AG09319 (cell line): ENCODE measurements around the gene GPR18.

Experiments used
- DNase-seq: peaks from one replicate; pipeline ENCODE4 v3.0.0-alpha.2; 2010; ENCODE audit warnings: low read depth; ENCODE audit errors: extremely low read depth
- TF ChIP-seq, protein P1 (sequence below): IDR thresholded peaks from 2 replicates; pipeline ENCODE4 v1.5.1; 2011; ENCODE audit warnings: low read depth, mild to moderate bottlenecking, inconsistent platforms, low read length, moderate library complexity

Gene GPR18

GRCh38 chr13:99281811-99282263 lies 23.7 kb upstream of the GPR18 start:
- no peak for DNase-seq
- TF ChIP-seq, protein P1, sequence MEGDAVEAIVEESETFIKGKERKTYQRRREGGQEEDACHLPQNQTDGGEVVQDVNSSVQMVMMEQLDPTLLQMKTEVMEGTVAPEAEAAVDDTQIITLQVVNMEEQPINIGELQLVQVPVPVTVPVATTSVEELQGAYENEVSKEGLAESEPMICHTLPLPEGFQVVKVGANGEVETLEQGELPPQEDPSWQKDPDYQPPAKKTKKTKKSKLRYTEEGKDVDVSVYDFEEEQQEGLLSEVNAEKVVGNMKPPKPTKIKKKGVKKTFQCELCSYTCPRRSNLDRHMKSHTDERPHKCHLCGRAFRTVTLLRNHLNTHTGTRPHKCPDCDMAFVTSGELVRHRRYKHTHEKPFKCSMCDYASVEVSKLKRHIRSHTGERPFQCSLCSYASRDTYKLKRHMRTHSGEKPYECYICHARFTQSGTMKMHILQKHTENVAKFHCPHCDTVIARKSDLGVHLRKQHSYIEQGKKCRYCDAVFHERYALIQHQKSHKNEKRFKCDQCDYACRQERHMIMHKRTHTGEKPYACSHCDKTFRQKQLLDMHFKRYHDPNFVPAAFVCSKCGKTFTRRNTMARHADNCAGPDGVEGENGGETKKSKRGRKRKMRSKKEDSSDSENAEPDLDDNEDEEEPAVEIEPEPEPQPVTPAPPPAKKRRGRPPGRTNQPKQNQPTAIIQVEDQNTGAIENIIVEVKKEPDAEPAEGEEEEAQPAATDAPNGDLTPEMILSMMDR, result no peak

DNA sequence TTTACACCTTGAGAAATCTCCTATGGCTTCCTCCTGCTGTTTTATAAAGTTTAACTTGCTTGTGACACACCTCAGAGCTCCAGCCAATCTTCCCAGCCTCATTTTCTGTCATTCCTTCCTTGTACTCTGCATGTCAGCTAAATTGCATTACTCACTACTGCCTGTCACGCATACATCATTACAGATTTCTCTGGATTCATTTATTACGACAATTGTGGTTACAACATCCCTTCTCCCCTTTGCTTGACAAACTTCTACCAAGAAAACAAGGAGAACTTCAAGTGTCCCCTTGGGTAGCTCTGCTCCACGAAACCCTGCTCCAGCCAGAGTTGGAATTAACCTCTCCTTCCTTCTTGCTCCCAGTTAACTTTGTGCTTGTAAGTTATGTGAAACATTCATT lies 22.0 kb upstream of the GPR18 start:
- peak; percentile 55 for DNase-seq
- TF ChIP-seq, protein P1, result no peak

DNA sequence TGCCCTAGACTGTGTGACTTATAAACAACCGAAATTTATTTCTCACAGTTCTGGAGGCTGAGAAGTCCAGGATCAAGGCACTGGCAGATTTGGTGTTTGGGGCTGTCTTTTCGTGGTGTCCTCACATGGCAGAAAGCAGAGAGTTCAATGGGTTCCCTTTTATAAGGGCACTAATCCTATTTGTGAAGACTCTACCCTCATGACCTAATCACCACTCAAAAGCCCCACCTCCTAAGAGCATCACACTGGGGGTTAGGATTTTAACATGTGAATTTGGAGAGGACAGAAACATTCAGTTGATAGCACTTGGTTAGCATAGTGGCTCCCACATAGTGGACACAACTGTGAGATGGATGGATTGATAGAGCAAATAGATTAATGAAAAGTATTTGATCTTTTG lies 21.5 kb upstream of the GPR18 start:
- TF ChIP-seq, protein P1, result no peak
- DNase-seq, result no peak

DNA sequence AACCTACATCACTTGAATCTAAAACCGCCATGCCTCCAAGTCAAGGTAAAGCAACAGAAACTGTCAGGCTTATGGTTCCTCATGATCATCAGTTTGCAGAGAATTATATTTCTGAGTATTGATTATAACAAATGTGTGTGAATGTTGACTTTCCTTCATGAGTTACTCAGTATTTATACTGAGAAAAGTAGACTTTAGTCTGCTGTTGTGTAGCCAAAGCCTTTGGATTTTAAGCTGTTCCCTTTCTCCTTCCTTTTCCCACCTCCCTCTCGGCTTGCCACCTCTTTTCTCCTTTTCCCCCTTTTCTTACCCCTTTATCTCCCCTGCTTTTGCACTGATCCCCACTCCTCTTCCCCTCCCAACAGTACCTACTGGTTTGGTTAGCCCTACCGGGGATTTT lies 20.7 kb upstream of the GPR18 start:
- TF ChIP-seq, protein P1, result no peak

GRCh38 chr13:99278200-99278599 lies 20.0 kb upstream of the GPR18 start:
- no peak for DNase-seq

More for the DNA sequence above, 20.7 kb upstream of the GPR18 start:
- no peak for DNase-seq

DNA sequence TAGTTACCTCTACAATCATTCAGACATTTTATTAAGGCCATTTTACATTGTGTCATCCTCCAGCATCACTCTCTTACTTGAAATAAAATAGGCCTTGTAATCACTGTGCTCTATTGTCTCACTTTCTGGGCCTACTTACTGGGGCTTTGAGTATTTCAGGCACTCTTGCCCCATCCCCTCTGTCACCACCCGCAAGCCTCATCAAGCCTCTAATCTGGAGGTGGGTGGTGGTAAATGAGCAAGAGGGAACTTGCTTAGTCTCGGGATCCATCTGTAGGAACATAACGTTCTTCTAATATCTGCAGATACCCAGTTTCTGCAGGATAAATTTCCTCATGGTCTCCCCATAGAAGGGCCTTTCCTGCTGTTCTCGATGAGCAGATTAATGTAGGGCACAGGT lies 19.4 kb upstream of the GPR18 start:
- TF ChIP-seq, protein P1, result no peak
- DNase-seq, result no peak

More at GRCh38 chr13:99278200-99278599, 20.0 kb upstream of the GPR18 start:
- TF ChIP-seq, protein P1, result no peak

DNA sequence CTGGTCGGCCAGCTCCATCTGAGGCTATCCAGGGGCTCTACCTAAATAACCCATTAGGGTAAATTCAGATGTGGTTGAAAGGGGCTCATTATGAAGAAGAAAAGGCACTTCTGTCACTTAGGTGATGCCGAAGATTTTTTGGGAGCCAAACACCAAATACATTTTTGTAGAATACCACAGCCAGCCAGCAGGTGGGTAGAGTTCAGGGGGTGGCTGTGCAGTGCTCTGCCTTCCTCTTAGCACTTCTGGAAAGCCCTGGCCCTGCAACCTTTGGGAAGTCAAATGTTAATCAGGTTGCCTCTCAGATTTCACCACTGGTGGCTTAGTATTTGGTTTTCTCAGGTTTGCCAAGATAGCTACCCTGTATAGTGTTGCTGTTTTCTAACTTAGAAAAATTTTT lies 18.5 kb upstream of the GPR18 start:
- no peak for DNase-seq
- TF ChIP-seq, protein P1, result no peak
